Neuronal stem cell (in vitro differentiated cells): ENCODE results near the gene AARS1.
"Not testable (repeated sequence)": the region's sequence is repeated elsewhere in the genome, so short reads cannot be mapped to it uniquely, and the experiment has no call there.

ENCODE experiments used
- DNase-seq: peaks from one replicate; pipeline ENCODE4 v3.0.0-alpha.2; 2013; ENCODE audit warnings: low spot score
- H2AFZ ChIP-seq: one replicate; pipeline ENCODE4 v1.6.1; 2013; ENCODE audit warnings: mild to moderate bottlenecking, low read length, inconsistent platforms
- H2AK5ac ChIP-seq: 2 replicates; pipeline ENCODE4 v1.6.1; 2013; ENCODE audit warnings: low read depth, mild to moderate bottlenecking, inconsistent platforms, low read length, moderate library complexity, mixed read lengths
- H2BK120ac ChIP-seq: 2 replicates; pipeline ENCODE4 v1.6.1; 2013; ENCODE audit warnings: low read depth, mild to moderate bottlenecking, inconsistent platforms, low read length, moderate library complexity, mixed read lengths
- H2BK12ac ChIP-seq: one replicate; pipeline ENCODE4 v1.6.1; 2013; ENCODE audit warnings: low read length, inconsistent platforms
- H2BK15ac ChIP-seq: 2 replicates; pipeline ENCODE4 v1.6.1; 2013; ENCODE audit warnings: mild to moderate bottlenecking, low read length, inconsistent platforms, mixed read lengths
- H2BK5ac ChIP-seq: one replicate; pipeline ENCODE4 v1.6.1; 2013; ENCODE audit warnings: inconsistent platforms, mild to moderate bottlenecking, low read length, moderate library complexity
- H3K14ac ChIP-seq: one replicate; pipeline ENCODE4 v1.6.1; 2013; ENCODE audit warnings: low read length, inconsistent platforms
- H3K18ac ChIP-seq: 2 replicates; pipeline ENCODE4 v1.6.1; 2013; ENCODE audit warnings: low read length, inconsistent platforms
- H3K23ac ChIP-seq: 2 replicates; pipeline ENCODE4 v1.6.1; 2013; ENCODE audit warnings: low read depth, mild to moderate bottlenecking, mixed read lengths, low read length, inconsistent platforms; ENCODE audit not compliant: poor library complexity
- H3K27ac ChIP-seq: replicated peaks from 3 replicates; pipeline ENCODE4 v1.5.1; 2013; ENCODE audit warnings: low read length, inconsistent platforms
- H3K27me3 ChIP-seq, 3 experiments: 2 replicates each; pipeline ENCODE4 v1.6.1; 2013; ENCODE audit warnings: low read length in 3 of 3, mild to moderate bottlenecking in 2 of 3, inconsistent platforms in 1 of 3, low read depth in 1 of 3, mixed read lengths in 1 of 3, moderate library complexity in 1 of 3; ENCODE audit not compliant: control insufficient read depth in 3 of 3, insufficient read depth in 3 of 3
- H3K36me3 ChIP-seq, 2 donors: replicated peaks in 1 of 2; 2 replicates each; pipeline ENCODE4 v1.6.1; 2013; ENCODE audit warnings: low read length in 2 of 2; ENCODE audit not compliant: control insufficient read depth in 2 of 2, insufficient read depth in 2 of 2
- H3K4ac ChIP-seq: 2 replicates; pipeline ENCODE4 v1.6.1; 2013; ENCODE audit warnings: inconsistent platforms, mild to moderate bottlenecking, low read length, moderate library complexity
- H3K4me1 ChIP-seq, 2 donors: 1 replicate in 1 of 2; 2 replicates in 1 of 2; pipeline ENCODE4 v1.6.1; 2013; ENCODE audit warnings: low read length in 2 of 2, low read depth in 1 of 2; ENCODE audit not compliant: control insufficient read depth in 2 of 2, insufficient read depth in 1 of 2
- H3K4me2 ChIP-seq: one replicate; pipeline ENCODE4 v1.6.1; 2013; ENCODE audit warnings: mild to moderate bottlenecking, low read length, inconsistent platforms; ENCODE audit not compliant: insufficient read depth, poor library complexity, severe bottlenecking
- H3K4me3 ChIP-seq, 2 donors: 2 replicates each; pipeline ENCODE4 v1.5.1; 2013; ENCODE audit warnings: low read length in 2 of 2, mild to moderate bottlenecking in 2 of 2, inconsistent platforms in 1 of 2, moderate library complexity in 1 of 2
- H3K79me1 ChIP-seq: one replicate; pipeline ENCODE4 v1.6.1; 2013; ENCODE audit warnings: low read depth, mild to moderate bottlenecking, inconsistent platforms, low read length, moderate library complexity
- H3K9ac ChIP-seq: one replicate; pipeline ENCODE4 v1.6.1; 2013; ENCODE audit warnings: mild to moderate bottlenecking, low read depth, low read length, inconsistent platforms; ENCODE audit not compliant: poor library complexity
- H3K9me3 ChIP-seq, 2 donors: replicated peaks in 1 of 2; 2 replicates each; pipeline versions ENCODE3 to v1.6.1; 2013; ENCODE audit warnings: low read length in 2 of 2, mild to moderate bottlenecking in 2 of 2, inconsistent platforms in 1 of 2, low read depth in 1 of 2, mixed read lengths in 1 of 2, moderate library complexity in 1 of 2; ENCODE audit not compliant: control insufficient read depth in 2 of 2, insufficient read depth in 1 of 2
- H4K8ac ChIP-seq: one replicate; pipeline ENCODE4 v1.6.1; 2013; ENCODE audit warnings: low read depth, mild to moderate bottlenecking, inconsistent platforms, low read length, moderate library complexity
- H4K91ac ChIP-seq: one replicate; pipeline ENCODE4 v1.6.1; 2013; ENCODE audit warnings: low read length, low read depth, mild to moderate bottlenecking, inconsistent platforms; ENCODE audit not compliant: poor library complexity
- WGBS, 2 donors: extraction: QIAGEN DNeasy Blood & Tissue Kit; methylation state at CpG; one replicate each; pipeline ENCODE4 v1.1.7; 2013; ENCODE audit warnings: missing lambda C conversion rate in 2 of 2, mixed read lengths in 1 of 2; ENCODE audit not compliant: insufficient read length in 2 of 2, insufficient replicate concordance in 1 of 2; ENCODE audit errors: extremely low coverage in 2 of 2; 5-methylcytosine and 5-hydroxymethylcytosine counted together

AARS1 gene

GRCh38 chr16:70249697-70250096, 39.6 kb downstream of the AARS1 start:
- H3K4me3 ChIP-seq, H3K18ac ChIP-seq, H2BK12ac ChIP-seq, H3K9me3 ChIP-seq, H3K79me1 ChIP-seq, H3K9ac ChIP-seq, H3K27me3 ChIP-seq, H3K14ac ChIP-seq, H2BK5ac ChIP-seq, H3K4me1 ChIP-seq, H3K27ac ChIP-seq, H2BK15ac ChIP-seq, H3K23ac ChIP-seq, H3K4ac ChIP-seq, DNase-seq, H2AFZ ChIP-seq, H4K91ac ChIP-seq, H4K8ac ChIP-seq, H2AK5ac ChIP-seq, H3K4me2 ChIP-seq, H2BK120ac ChIP-seq: not testable (repeated sequence)
- no CpG with 5 or more reads among the region's 4 CpGs for WGBS, 2 donors
- H3K36me3 ChIP-seq: peaks cover 25 to 48% of the 10 kb centered on the region in 2 donors

- H4K91ac ChIP-seq, H3K4me2 ChIP-seq, H3K23ac ChIP-seq, H2AK5ac ChIP-seq, H3K4me1 ChIP-seq, H3K9me3 ChIP-seq, H3K79me1 ChIP-seq, H2BK5ac ChIP-seq, H3K4me3 ChIP-seq, H3K18ac ChIP-seq, H2BK15ac ChIP-seq, DNase-seq, H3K14ac ChIP-seq, H2AFZ ChIP-seq, H3K36me3 ChIP-seq, H3K27ac ChIP-seq, H2BK12ac ChIP-seq, H4K8ac ChIP-seq, H3K4ac ChIP-seq, H2BK120ac ChIP-seq, H3K9ac ChIP-seq, H3K27me3 ChIP-seq: not testable (repeated sequence)
Observed at GRCh38 chr16:70238773-70239172, 50.5 kb downstream of the AARS1 start.

- H2AK5ac ChIP-seq, H2BK120ac ChIP-seq, H3K79me1 ChIP-seq, H4K8ac ChIP-seq, H3K23ac ChIP-seq, H2BK15ac ChIP-seq, H2BK5ac ChIP-seq, H3K27me3 ChIP-seq, DNase-seq, H4K91ac ChIP-seq, H3K9ac ChIP-seq, H2BK12ac ChIP-seq, H3K14ac ChIP-seq, H2AFZ ChIP-seq, H3K4me2 ChIP-seq, H3K4me1 ChIP-seq, H3K9me3 ChIP-seq, H3K4ac ChIP-seq, H3K4me3 ChIP-seq, H3K27ac ChIP-seq, H3K18ac ChIP-seq: not testable (repeated sequence)
- no CpG with 5 or more reads among the region's 3 CpGs for WGBS, 2 donors
- H3K36me3 ChIP-seq: peaks cover 0 to 19% of the 10 kb centered on the region in 2 donors
Observed at GRCh38 chr16:70231831-70232230, 57.5 kb downstream of the AARS1 start.

DNA sequence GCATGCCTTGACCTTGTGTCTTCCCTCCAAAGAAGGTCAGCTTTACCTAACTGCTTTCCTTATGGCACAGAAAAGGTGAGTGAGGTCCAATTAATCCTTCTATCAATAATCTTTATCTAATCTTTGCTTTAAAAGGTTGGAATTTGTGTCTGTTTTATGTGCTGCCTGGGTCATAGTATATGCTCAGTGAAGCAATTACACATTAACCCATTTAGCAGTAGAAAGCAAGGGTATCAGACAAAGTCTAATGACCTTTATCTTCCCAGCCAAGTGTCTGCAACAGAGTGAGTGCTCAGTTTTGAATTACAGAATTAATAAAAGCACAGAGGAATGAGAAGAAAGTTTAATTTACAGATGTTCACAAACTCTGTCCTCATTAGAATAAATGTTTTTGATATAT, 63.3 kb downstream of the AARS1 start:
- H3K9me3 ChIP-seq, H3K4ac ChIP-seq, H3K4me3 ChIP-seq, H3K4me1 ChIP-seq, H3K27ac ChIP-seq, H2BK120ac ChIP-seq, H3K4me2 ChIP-seq, H3K14ac ChIP-seq, H3K27me3 ChIP-seq, H2BK5ac ChIP-seq, DNase-seq, H3K18ac ChIP-seq, H2AFZ ChIP-seq, H4K8ac ChIP-seq, H3K23ac ChIP-seq, H4K91ac ChIP-seq, H3K36me3 ChIP-seq, H3K79me1 ChIP-seq, H3K9ac ChIP-seq, H2AK5ac ChIP-seq, H2BK12ac ChIP-seq, H2BK15ac ChIP-seq: not testable (repeated sequence)
